Measurements from ENCODE around the gene GLRB.
A peak's percentile ranks its signal among the peaks of the same experiment; 100 is the strongest.
"Not testable (repeated sequence)": the region's sequence is repeated elsewhere in the genome, so short reads cannot be mapped to it uniquely, and the experiment has no call there.

The GLRB gene

DNA sequence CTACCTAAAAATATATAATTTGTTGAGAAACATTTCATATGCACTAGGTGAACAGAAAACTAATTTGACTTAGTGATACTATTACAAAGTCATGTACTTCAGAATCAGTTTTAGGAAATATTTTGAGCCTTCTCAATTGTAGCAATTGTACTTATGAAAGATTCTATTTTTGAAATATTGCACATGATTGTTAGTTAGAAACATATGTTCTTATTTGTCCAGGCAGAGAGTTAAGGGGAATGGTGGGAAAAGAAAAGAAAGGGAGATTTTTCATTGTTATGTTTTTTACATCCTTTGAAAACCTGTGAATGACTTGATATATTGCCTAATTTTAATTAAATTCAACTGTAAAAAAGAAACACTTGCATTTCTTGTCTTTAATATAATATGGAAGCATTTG, 66.0 kb downstream of the GLRB start:
- DNase-seq, result no peak

DNA sequence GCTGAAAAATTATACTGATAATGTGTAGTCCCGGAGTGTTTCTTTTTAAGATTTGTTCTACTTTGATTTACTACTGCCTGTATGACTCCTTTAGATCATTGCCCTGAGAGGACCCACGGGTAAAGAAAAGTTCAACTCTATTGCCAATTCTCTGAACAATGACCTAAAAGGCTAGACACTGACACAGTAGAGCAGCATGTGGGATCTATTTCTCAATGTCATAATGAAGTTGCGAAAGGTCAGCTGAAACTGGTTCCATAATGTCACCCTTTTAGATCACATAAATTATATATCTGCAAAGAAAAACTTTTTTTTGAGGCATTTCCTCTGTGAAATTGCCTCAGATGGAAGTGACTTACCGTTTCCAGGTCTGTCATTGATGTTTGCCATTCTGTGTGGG, 67.4 kb downstream of the GLRB start:
- no peak for DNase-seq

DNA sequence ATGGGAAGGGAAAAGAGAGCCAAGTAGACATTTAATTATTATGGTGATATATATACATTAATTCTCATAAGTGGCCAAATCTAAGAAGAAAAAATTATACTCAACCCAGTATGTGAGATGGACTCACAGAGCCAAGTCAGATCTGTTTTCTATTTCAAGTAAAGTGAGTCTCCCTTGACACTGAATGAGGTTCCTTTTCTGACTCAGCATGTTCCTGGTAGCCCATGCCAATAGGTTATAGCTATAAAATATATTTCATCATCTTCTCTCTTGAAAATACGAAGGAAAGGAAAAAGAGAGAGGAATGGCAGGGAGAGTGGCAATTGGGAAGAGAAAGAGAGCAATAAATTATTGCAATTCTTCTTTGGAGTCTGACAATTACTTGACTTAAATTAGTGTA, 75.8 kb downstream of the GLRB start:
- no peak for DNase-seq

DNA sequence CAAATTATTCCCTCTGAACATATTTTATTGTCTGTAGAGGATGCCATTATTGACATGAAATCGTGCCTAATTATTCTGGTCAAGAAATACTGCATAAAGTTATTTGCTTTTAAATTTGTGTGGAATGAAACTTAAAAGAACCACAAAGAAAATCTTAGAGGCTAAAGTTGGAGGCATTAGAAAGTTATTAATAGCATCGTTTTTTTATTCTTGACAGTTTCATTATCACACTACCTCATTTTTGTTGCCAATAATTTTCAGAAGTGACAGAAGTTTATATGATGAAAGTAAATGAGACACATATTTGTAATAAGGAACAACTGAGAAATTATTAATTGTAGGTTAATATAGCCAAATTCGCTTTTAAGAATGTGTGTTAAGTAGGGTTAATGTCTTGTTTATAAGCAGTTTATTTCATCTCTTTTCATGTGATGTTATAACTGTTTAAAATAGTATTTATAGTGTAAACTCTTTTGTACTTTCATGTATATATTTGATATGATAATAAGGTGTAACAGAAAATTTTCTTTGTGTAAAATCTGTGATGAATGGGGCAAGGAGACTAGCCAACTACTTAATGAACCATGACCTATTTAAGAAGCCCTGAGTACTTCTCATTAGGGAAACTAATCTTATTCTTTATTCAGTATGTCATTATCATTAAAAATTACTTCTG, 90.1 kb downstream of the GLRB start:
- DNase-seq, result no peak

DNA sequence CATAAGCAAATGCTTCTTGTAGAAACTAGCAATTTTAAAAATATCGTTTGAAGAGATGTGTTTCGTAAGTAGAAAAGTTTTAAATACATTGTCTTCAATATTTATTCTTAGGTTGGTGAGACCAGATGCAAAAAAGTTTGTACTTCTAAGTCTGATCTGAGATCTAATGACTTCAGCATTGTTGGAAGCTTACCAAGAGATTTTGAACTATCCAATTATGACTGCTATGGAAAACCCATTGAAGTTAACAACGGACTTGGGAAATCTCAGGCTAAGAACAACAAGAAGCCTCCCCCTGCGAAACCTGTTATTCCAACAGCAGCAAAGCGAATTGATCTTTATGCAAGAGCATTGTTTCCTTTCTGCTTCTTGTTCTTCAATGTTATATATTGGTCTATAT, 94.4 kb downstream of the GLRB start:
- no peak for DNase-seq

DNA sequence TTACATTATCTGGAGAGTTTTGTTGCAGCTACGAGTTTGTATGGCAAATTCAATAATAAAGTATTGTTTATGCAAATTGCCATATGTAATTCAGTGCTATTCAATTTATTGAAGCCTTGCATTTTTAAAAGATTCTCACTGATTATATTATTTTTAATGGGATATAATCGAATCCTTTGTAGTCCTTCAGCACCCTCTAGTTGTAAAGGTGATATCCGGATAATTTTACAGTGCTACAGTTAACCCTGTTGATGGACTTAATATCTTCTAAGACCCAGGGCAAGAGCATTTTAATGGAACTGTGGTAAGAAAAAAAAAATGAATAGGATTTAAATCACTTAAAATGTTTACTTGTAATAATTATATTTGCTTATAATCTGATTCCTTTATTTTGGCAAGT, 96.1 kb downstream of the GLRB start:
- no peak for DNase-seq

DNA sequence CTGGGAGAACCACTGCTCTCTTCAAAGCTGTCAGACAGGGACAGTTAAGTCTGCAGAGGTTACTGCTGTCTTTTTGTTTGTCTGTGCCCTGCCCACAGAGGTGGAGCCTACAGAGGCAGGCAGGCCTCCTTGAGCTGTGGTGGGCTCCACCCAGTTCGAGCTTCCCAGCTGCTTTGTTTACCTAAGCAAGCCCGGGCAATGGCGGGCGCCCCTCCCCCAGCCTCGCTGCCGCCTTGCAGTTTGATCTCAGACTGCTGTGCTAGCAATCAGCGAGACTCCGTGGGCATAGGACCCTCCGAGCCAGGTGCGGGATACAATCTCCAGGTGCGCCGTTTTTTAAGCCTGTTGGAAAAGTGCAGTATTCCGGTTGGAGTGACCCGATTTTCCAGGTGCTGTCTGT, 104.3 kb downstream of the GLRB start:
- not testable (repeated sequence) for DNase-seq

DNA sequence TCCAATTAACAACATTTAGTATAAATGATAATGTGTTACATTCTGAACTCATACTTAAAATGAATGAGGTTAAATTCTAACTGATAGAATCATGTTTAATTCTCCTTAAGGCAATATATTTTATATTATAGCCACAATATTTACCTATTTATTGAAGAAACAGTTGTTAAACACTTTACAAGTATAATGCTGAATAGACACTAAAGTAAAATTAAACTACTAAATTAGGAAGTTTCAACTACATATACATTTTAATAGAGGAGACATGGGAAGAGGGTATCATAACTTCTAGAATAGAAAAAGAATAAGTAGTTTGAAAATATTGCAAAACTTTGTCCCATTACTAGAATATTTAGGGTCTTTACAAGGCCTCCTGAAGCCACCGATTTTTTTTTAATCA, 108.3 kb downstream of the GLRB start:
- DNase-seq, result no peak

DNA sequence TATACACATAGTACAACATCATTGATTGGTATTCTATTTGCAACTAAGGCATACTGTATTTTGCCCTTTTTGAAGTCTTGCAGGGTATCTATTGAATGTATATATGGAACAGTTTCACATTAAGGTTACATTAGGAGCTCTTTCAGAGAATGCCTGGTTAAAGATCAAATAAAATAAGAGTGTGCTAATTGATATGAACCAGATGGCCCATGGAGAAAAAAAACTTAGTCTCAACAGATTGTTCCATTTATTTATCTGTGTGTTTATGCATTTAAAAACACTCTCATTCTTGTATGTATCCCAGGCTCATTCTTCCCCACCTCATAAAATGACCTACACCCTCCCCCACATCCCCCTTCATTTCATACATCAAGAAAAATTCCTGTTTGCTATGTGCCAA, 109.4 kb downstream of the GLRB start:
- DNase-seq, result no peak

DNA sequence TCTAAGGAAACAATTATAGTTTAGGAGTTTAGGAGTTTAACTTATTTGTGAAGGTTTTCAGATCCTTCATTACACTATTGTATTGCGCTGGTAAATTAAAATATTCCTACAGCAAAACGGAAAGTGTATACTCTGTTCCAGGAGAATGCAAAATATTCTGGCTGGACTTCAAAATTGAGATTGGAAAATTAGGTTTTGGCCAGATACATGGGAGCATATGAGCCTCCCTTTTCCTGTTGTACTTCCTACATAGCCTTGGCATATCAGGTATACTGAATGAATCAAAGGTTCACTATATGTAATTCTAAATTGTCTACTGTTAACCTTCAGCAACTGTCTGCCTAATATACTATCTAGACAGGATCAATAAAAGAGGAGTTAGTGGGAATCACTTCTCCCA, 119.4 kb downstream of the GLRB start:
- DNase-seq, result no peak

DNA sequence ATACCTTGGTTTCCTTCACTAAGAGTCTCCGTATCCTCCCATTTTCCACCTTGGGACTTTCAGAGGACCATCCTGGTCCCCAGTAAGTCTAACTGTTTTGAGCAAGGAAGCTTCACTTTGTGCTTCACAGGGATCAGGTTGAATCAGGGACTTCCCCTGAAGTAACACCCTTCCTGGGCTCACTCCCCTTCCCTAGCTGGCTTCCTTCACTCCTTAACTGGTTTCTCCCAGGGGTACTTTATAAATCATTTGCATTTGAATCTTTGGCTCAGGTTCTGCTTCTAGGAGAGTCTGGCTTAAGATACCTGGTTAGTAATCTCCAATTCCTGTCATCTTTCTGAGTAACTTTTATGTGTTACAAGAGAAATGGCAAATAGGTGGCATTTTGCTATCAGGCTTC, 120.1 kb downstream of the GLRB start:
- no peak for DNase-seq

DNA sequence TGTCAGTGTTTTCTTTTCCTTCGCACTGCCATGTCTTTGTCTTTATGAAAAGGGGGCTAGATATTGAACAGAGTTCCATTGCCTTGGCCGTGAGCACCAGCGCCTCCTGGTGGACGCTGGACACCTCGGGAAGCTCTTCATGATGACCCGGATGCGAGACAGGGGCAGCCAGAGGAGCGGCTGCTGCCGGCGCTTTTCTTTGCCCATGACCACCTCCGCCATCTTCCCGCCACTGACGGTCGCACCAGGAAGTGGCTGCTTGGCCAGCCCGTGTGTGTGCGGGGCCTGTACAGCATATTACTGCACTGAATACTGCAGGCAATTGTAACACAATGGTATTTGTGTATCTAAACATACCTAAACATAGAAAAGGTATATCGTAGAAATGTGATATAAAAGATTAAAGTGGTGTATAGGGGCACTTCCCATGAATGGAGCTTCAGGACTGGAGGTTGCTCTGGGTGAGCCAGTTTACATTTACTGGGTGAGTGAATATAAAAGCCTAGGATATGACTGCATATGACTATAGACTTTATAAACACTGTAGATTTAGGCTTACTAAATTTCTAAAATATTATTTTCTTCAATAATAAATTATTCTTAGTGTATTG, 128.8 kb downstream of the GLRB start:
- DNase-seq, result peak; percentile 39

DNA sequence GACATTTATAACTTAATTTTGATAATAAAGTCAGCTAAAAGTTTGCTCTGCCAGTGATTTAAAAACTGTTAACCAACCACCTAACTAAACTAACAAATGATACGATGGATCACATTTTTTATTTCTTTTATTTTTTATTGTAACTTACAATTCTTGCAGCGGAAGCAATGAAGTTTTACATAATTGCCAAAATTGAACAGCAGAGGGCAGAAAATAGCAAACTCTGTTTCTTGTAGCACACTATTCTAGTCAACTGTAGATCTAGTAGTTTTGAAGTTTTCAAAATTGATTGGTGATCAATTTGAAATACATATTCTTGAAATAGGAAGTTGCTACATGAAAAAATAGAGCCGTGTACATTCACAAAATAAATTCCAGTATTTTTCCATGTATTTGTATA, 141.8 kb downstream of the GLRB start:
- DNase-seq, result no peak

DNA sequence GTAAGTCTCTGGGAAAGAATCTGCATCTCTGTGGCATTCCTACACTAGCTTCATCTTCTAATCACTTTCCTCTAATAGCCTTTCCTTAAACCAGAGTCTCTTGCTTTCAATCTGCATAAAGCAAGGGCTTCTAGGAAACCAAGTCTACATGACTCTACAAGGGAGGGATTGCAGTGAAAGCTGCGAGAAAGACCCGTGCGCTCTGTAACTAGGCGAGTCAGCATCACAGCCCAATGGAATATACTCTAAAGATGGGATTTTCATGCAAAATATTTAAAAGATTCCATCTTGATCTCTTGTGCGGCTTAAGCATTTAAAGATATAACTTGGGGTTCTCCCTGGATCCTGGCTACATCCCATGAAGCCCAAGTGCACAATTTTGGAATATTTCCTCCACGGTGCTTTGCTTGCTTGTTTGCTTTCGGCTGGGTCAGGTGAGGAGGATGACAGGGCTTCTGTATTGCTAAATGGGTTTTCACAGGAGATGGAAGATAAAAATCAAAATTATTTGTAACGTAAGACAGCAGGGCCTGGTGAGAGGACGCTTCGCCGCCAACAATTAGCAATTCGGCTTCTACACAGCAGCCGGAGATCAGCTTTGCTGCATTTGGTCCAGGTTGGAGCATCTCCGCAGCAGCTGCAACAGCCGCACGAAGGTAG, 143.9 kb downstream of the GLRB start:
- no peak for DNase-seq

DNA sequence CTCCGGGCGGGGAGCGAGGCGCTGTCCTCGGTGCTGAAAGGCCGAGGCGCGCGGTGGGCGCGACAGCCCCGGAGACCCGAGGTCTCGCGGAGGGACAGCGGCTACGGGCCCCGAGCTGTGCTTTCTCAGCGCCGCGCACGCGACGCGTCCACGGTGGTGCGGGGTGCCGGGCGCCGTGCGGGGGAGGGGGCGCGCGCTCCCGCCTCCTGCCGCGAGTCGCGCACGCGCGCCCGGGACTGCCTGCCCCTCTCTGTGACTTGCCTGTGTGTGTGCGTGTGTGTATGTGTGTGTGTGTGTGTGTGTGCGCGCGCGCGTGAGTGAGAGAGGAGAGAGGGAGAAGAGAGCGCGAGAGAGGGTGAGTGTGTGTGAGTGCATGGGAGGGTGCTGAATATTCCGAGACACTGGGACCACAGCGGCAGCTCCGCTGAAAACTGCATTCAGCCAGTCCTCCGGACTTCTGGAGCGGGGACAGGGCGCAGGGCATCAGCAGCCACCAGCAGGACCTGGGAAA, 144.5 kb downstream of the GLRB start, which contains the start of gene GRIA2:
Gene GRIA2 (plus strand): TSS at position 358 of the 511 bp plus-strand sequence. CDS start 315 bp downstream, outside the sequence.
- peak; percentile 31 for DNase-seq

DNA sequence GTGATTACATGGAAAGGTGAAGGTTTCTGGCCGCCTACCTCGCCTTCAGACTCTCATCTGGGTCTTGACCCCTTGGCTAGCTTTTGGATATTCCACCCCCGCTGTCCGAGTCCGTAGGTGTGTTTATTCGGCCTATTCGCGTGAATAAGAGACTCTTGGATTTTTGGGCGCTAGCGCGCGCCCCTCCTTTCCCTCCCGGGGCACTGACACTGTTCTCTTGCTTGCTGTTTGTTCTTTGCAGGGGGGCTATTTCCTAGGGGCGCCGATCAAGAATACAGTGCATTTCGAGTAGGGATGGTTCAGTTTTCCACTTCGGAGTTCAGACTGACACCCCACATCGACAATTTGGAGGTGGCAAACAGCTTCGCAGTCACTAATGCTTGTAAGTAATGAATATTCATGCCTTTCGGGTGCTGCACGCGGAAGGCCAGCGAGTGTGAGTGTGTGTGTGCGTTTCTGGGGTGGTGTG, 145.5 kb downstream of the GLRB start:
- DNase-seq, result no peak

Measured in activated CD4-positive, alpha-beta T cell treated with anti-CD3 and anti-CD28 coated beads for 48 hours (primary cell).